Keratinocyte (primary cell): Measurements from ENCODE around the gene NLRP8. TPM values are rescaled to one million over a fixed set of nuclear protein-coding genes. Genes with fewer than 3 reads are reported as not detected.
"Not testable (repeated sequence)": the region's sequence is repeated elsewhere in the genome, so short reads cannot be mapped to it uniquely, and the experiment has no call there.

Source experiments
- DNase-seq: peaks from one replicate; pipeline ENCODE4 v3.0.0-alpha.2; 2011; ENCODE audit warnings: low read depth, missing footprints, low spot score
- FAIRE-seq: peaks from 2 replicates; lab custom pipeline; 2011; peaks lifted over from hg19 to GRCh38; lab: Jason Lieb, UNC
- H2AFZ ChIP-seq: 2 replicates; pipeline ENCODE4 v1.6.0; 2012; ENCODE audit warnings: low read length, control low read depth, inconsistent platforms; ENCODE audit not compliant: control insufficient read depth
- H3K27ac ChIP-seq: 2 replicates; pipeline ENCODE4 v1.5.1; 2011; ENCODE audit warnings: low read length; ENCODE audit not compliant: control insufficient read depth, insufficient read depth
- H3K27me3 ChIP-seq: 3 replicates; pipeline ENCODE4 v1.6.0; 2011; ENCODE audit warnings: low read length; ENCODE audit not compliant: control insufficient read depth, insufficient read depth; ENCODE audit errors: extremely low read depth
- H3K36me3 ChIP-seq, 2 experiments: 2 replicates in 1 of 2; 3 replicates in 1 of 2; pipeline ENCODE4 v1.5.1; 2011; ENCODE audit warnings: low read length in 2 of 2, mild to moderate bottlenecking in 1 of 2; ENCODE audit not compliant: control insufficient read depth in 2 of 2, insufficient read depth in 2 of 2; ENCODE audit errors: extremely low read depth in 1 of 2
- H3K4me1 ChIP-seq: 3 replicates; pipeline ENCODE4 v1.5.1; 2011; ENCODE audit warnings: low read length; ENCODE audit not compliant: control insufficient read depth, insufficient read depth; ENCODE audit errors: extremely low read depth
- H3K4me2 ChIP-seq: 3 replicates; pipeline ENCODE4 v1.6.0; 2011; ENCODE audit warnings: low read depth, low read length; ENCODE audit not compliant: control insufficient read depth, insufficient read depth; ENCODE audit errors: extremely low read depth
- H3K4me3 ChIP-seq, 3 experiments: fragments of 200-600 bp in 1 of 3; sonication (generic) in 1 of 3; 2 replicates in 2 of 3; 3 replicates in 1 of 3; pipeline ENCODE4 v1.5.1; 2011 to 2016; ENCODE audit warnings: low read length in 3 of 3, mild to moderate bottlenecking in 3 of 3, control low read depth in 2 of 3, inconsistent platforms in 1 of 3, low read depth in 1 of 3, mixed read lengths in 1 of 3, mixed run types in 1 of 3, moderate library complexity in 1 of 3; ENCODE audit not compliant: control insufficient read depth in 2 of 3, insufficient read depth in 2 of 3; ENCODE audit errors: extremely low read depth in 1 of 3
- H3K79me2 ChIP-seq: 2 replicates; pipeline ENCODE4 v1.6.0; 2012; ENCODE audit warnings: low read length; ENCODE audit not compliant: control insufficient read depth, insufficient read depth
- H3K9ac ChIP-seq: 3 replicates; pipeline ENCODE4 v1.6.0; 2011; ENCODE audit warnings: low read length; ENCODE audit not compliant: control insufficient read depth, insufficient read depth; ENCODE audit errors: extremely low read depth
- H3K9me1 ChIP-seq: 3 replicates; pipeline ENCODE4 v1.6.0; 2011; ENCODE audit warnings: low read length; ENCODE audit not compliant: control insufficient read depth, insufficient read depth; ENCODE audit errors: extremely low read depth
- H3K9me3 ChIP-seq: 2 replicates; pipeline ENCODE4 v1.5.1; 2012; ENCODE audit warnings: low read depth, low read length; ENCODE audit not compliant: control insufficient read depth
- H4K20me1 ChIP-seq: 3 replicates; pipeline ENCODE4 v1.6.0; 2011; ENCODE audit warnings: low read length; ENCODE audit not compliant: control insufficient read depth, insufficient read depth; ENCODE audit errors: extremely low read depth
- CTCF ChIP-seq, 3 experiments: IDR thresholded peaks in 1 of 3; conservative IDR thresholded peaks in 1 of 3; optimal IDR thresholded peaks in 1 of 3; 2 replicates in 2 of 3; 3 replicates in 1 of 3; pipeline versions ENCODE3 to v1.5.1; 2011; ENCODE audit warnings: low read length in 3 of 3, mild to moderate bottlenecking in 3 of 3, moderate library complexity in 2 of 3, control low read depth in 1 of 3, inconsistent platforms in 1 of 3; ENCODE audit not compliant: insufficient read depth in 2 of 3; ENCODE audit errors: extremely low read depth in 1 of 3
- EZH2 ChIP-seq: IDR thresholded peaks from one replicate; pipeline ENCODE4 v1.6.1; 2012; ENCODE audit warnings: inconsistent platforms, mild to moderate bottlenecking, low read length, moderate library complexity
- dilution Hi-C: fragments of 300-500 bp; cut with MboI; formaldehyde crosslinking; loops from one replicate; pipeline ENCODE4 v1.7.0; 2020; ENCODE audit warnings: low sequenced_read_pairs; ENCODE audit not compliant: extremely low pct_ligation_motif_present
- polyA plus RNA-seq, 5 experiments: library from polyadenylated mRNA; depleted of rRNA in 3 of 5; stranded (reverse) in 3 of 5; stranded (forward) in 1 of 5; unstranded in 1 of 5; fragments of >200 nt; gene quantifications; 1 replicate in 1 of 5; 2 replicates in 3 of 5; 3 replicates in 1 of 5; pipeline versions ENCODE4 v1.2.1 to v1.2.3, GENCODE V29; 2011 to 2012; ENCODE audit warnings: missing spikeins in 2 of 5, low read depth in 1 of 5, low replicate concordance in 1 of 5

NLRP8 gene
- polyA plus RNA-seq, 1 donor (not counting 4 experiments of a cell fraction or from before 2014, with no cell fraction given), result not detected

- Histone ChIP-seq H3K27me3 (no peaks in the 10 kb centered on the region), H3K4me2 (no peak overlapping the region), H3K36me3 (no peaks in the 10 kb centered on the region), H4K20me1 (no peaks in the 10 kb centered on the region), H3K9ac (no peak overlapping the region), H3K9me1 (no peaks in the 10 kb centered on the region), H3K9me3 (peaks cover 1% of the 10 kb centered on the region), H3K27ac (no peak overlapping the region), H3K4me1 (no peaks in the 10 kb centered on the region), H3K79me2 (no peaks in the 10 kb centered on the region), H2AFZ (no peak overlapping the region), H3K4me3 (no peak overlapping the region)
- DNase-seq, result no peak
- no peak for FAIRE-seq
- no peak for TF ChIP-seq EZH2
- TF ChIP-seq CTCF (optimal IDR thresholded peaks at IDR 0.05 in 1 of 3, IDR thresholded peaks at IDR 0.05 in 1 of 3, conservative IDR thresholded peaks at IDR 0.05 in 1 of 3; ENCODE audit: extremely low read depth in 1 of 3, insufficient read depth in 2 of 3, low read length in 3 of 3), result no peak
- dilution Hi-C loops, result no loop called here
Measured at GRCh38 chr19:55923556-55923955, 24.1 kb upstream of the NLRP8 start.

GRCh38 chr19:55927991-55928390, 19.6 kb upstream of the NLRP8 start:
- FAIRE-seq, result no peak
- DNase-seq, result no peak
- no peaks in the 10 kb centered on the region for H3K9me1 ChIP-seq
- no peak for TF ChIP-seq EZH2
- no peak for TF ChIP-seq CTCF (optimal IDR thresholded peaks at IDR 0.05 in 1 of 3, IDR thresholded peaks at IDR 0.05 in 1 of 3, conservative IDR thresholded peaks at IDR 0.05 in 1 of 3; ENCODE audit: extremely low read depth in 1 of 3, insufficient read depth in 2 of 3, low read length in 3 of 3)
- no peak overlapping the region for H2AFZ ChIP-seq
- H3K9me3 ChIP-seq, result peaks cover 3% of the 10 kb centered on the region
- no peak overlapping the region for H3K27ac ChIP-seq
- no peaks in the 10 kb centered on the region for H3K36me3 ChIP-seq
- H3K79me2 ChIP-seq, result no peaks in the 10 kb centered on the region
- no peaks in the 10 kb centered on the region for H3K4me1 ChIP-seq
- no peak overlapping the region for H3K9ac ChIP-seq
- no peaks in the 10 kb centered on the region for H3K27me3 ChIP-seq
- H3K4me2 ChIP-seq, result no peak overlapping the region
- no peak overlapping the region for H3K4me3 ChIP-seq
- dilution Hi-C loops, result no loop called here
- H4K20me1 ChIP-seq, result no peaks in the 10 kb centered on the region

- H3K9me1 ChIP-seq, H3K79me2 ChIP-seq, H3K9ac ChIP-seq, H3K4me1 ChIP-seq, H3K36me3 ChIP-seq, H4K20me1 ChIP-seq, FAIRE-seq, dilution Hi-C loops, H3K4me3 ChIP-seq, H3K27ac ChIP-seq, H3K4me2 ChIP-seq, DNase-seq, H3K9me3 ChIP-seq, H3K27me3 ChIP-seq, H2AFZ ChIP-seq: not testable (repeated sequence)
Measured at GRCh38 chr19:55929258-55929657, 18.4 kb upstream of the NLRP8 start.
